C4-2B (cell line): ENCODE measurements around the gene C9orf152.

Experiments used
- H3K27ac ChIP-seq: fragments of 450-650 bp; 2 replicates; pipeline ENCODE4 v1.5.1; 2017
- CTCF ChIP-seq: fragments of 450-650 bp; conservative IDR thresholded peaks from 2 replicates; pipeline ENCODE4 v1.5.1; 2017; ENCODE audit warnings: mild to moderate bottlenecking
- ZFX ChIP-seq: fragments of 450-650 bp; IDR thresholded peaks from 2 replicates; pipeline ENCODE4 v1.6.1; 2017

The C9orf152 gene

GRCh38 chr9:110214090-110214489, 6.1 kb upstream of the C9orf152 start:
- no peak overlapping the region for H3K27ac ChIP-seq
- TF ChIP-seq ZFX (no peak), CTCF (no peak)

- H3K27ac ChIP-seq = no peak overlapping the region
- no peak for TF ChIP-seq CTCF
- TF ChIP-seq ZFX = no peak
Observed at GRCh38 chr9:110213413-110214044, 5.6 kb upstream of the C9orf152 start.

- H3K27ac ChIP-seq = peak overlapping the region; percentile 94
- TF ChIP-seq CTCF (no peak), ZFX (no peak)
Observed at GRCh38 chr9:110207071-110207641, 803 bp downstream of the C9orf152 start.

GRCh38 chr9:110206389-110206788, 1.6 kb downstream of the C9orf152 start:
- H3K27ac ChIP-seq = peak overlapping the region; percentile 94
- TF ChIP-seq CTCF = no peak
- no peak for TF ChIP-seq ZFX

GRCh38 chr9:110205612-110206011, 2.3 kb downstream of the C9orf152 start:
- peak overlapping the region; percentile 94 for H3K27ac ChIP-seq

GRCh38 chr9:110202232-110202631, 5.7 kb downstream of the C9orf152 start:
- TF ChIP-seq CTCF (no peak), ZFX (no peak)
- no peak overlapping the region for H3K27ac ChIP-seq

- TF ChIP-seq ZFX (no peak), CTCF (no peak)
- H3K27ac ChIP-seq = no peak overlapping the region
Observed at GRCh38 chr9:110199643-110200042, 8.3 kb downstream of the C9orf152 start.

- H3K27ac ChIP-seq = no peak overlapping the region
- no peak for TF ChIP-seq CTCF
- TF ChIP-seq ZFX = no peak
Observed at GRCh38 chr9:110198357-110198756, 9.6 kb downstream of the C9orf152 start.
